Liver (tissue), 9 donors: ENCODE data around the gene MADD. TPM values are rescaled to one million over a fixed set of nuclear protein-coding genes. Genes with fewer than 3 reads are reported as not detected.
A peak's percentile ranks its signal among the peaks of the same experiment; 100 is the strongest.

Source experiments
- DNase-seq: peaks from one replicate; pipeline ENCODE4 v3.0.0-alpha.2; 2017; ENCODE audit warnings: low spot score
- H3K27ac ChIP-seq, 2 donors: one replicate each; pipeline ENCODE4 v1.7.0; 2013; ENCODE audit warnings: inconsistent platforms in 2 of 2, low read length in 2 of 2, control low read depth in 1 of 2, low read depth in 1 of 2, mild to moderate bottlenecking in 1 of 2
- H3K27me3 ChIP-seq, 4 donors: one replicate each; pipeline versions ENCODE4 v1.6.1 to v1.7.0; 2013; ENCODE audit warnings: low read length in 3 of 4, inconsistent platforms in 1 of 4, mild to moderate bottlenecking in 1 of 4, moderate library complexity in 1 of 4; ENCODE audit not compliant: control insufficient read depth in 4 of 4, insufficient read depth in 4 of 4
- H3K36me3 ChIP-seq, 4 donors: one replicate each; pipeline versions ENCODE4 v1.6.1 to v1.7.0; 2013; ENCODE audit warnings: low read length in 3 of 4, mild to moderate bottlenecking in 3 of 4, low read depth in 1 of 4, moderate library complexity in 1 of 4; ENCODE audit not compliant: control insufficient read depth in 4 of 4, insufficient read depth in 3 of 4
- H3K4me1 ChIP-seq, 4 donors: one replicate each; pipeline versions ENCODE4 v1.6.1 to v1.7.0; 2013; ENCODE audit warnings: low read length in 3 of 4, mild to moderate bottlenecking in 3 of 4, moderate library complexity in 1 of 4; ENCODE audit not compliant: control insufficient read depth in 4 of 4, insufficient read depth in 4 of 4
- H3K4me3 ChIP-seq, 3 donors: one replicate each; pipeline versions ENCODE4 v1.6.1 to v1.7.0; 2013; ENCODE audit warnings: low read length in 3 of 3, control low read depth in 1 of 3, low read depth in 1 of 3, mild to moderate bottlenecking in 1 of 3
- H3K9ac ChIP-seq, 2 donors: one replicate each; pipeline ENCODE4 v1.7.0; 2013; ENCODE audit warnings: low read length in 2 of 2, mild to moderate bottlenecking in 2 of 2, moderate library complexity in 2 of 2, control low read depth in 1 of 2, low read depth in 1 of 2
- H3K9me3 ChIP-seq, 4 donors: one replicate each; pipeline versions ENCODE4 v1.6.1 to v1.7.0; 2013; ENCODE audit warnings: low read length in 3 of 4; ENCODE audit not compliant: control insufficient read depth in 4 of 4
- ATF3 ChIP-seq: IDR thresholded peaks from 2 replicates; pipeline ENCODE4 v1.6.1; 2016; ENCODE audit warnings: antibody characterized with exemption
- CTCF ChIP-seq: fragments of 150-350 bp; IDR thresholded peaks from 2 replicates; pipeline ENCODE4 v1.5.1; 2017; ENCODE audit warnings: improper control_type of control experiment, low read depth, low read length; ENCODE audit not compliant: missing input control
- EGR1 ChIP-seq, 2 donors: IDR thresholded peaks; 2 replicates each; pipeline ENCODE4 v1.6.1; 2016 to 2018; ENCODE audit warnings: antibody characterized with exemption in 2 of 2, low read depth in 2 of 2
- FOXA1 ChIP-seq: IDR thresholded peaks from 2 replicates; pipeline ENCODE4 v1.6.1; 2016; ENCODE audit warnings: antibody characterized with exemption
- FOXA2 ChIP-seq: IDR thresholded peaks from 2 replicates; pipeline ENCODE4 v1.6.1; 2016; ENCODE audit warnings: antibody characterized with exemption
- GABPA ChIP-seq, 2 donors: IDR thresholded peaks in 1 of 2; conservative IDR thresholded peaks in 1 of 2; 2 replicates each; pipeline ENCODE4 v1.6.1; 2016; ENCODE audit warnings: antibody characterized with exemption in 2 of 2, mild to moderate bottlenecking in 1 of 2, moderate library complexity in 1 of 2
- HNF4A ChIP-seq, 2 donors: conservative IDR thresholded peaks; 2 replicates each; pipeline ENCODE4 v1.6.1; 2016; ENCODE audit warnings: antibody characterized with exemption in 2 of 2, mild to moderate bottlenecking in 2 of 2
- HNF4G ChIP-seq: IDR thresholded peaks from 2 replicates; pipeline ENCODE4 v1.6.1; 2016; ENCODE audit warnings: antibody characterized with exemption
- JUND ChIP-seq, 2 donors: IDR thresholded peaks; 2 replicates each; pipeline ENCODE4 v1.6.1; 2016; ENCODE audit warnings: antibody characterized with exemption in 2 of 2
- NR2F2 ChIP-seq: IDR thresholded peaks from 2 replicates; pipeline ENCODE4 v1.6.1; 2016; ENCODE audit warnings: antibody characterized with exemption
- RAD21 ChIP-seq, 2 donors: IDR thresholded peaks; 2 replicates each; pipeline ENCODE4 v1.6.1; 2016; ENCODE audit warnings: antibody characterized with exemption in 2 of 2, mild to moderate bottlenecking in 2 of 2
- REST ChIP-seq: IDR thresholded peaks from 2 replicates; pipeline ENCODE4 v1.6.1; 2016; ENCODE audit warnings: antibody characterized with exemption, mild to moderate bottlenecking
- RXRA ChIP-seq, 2 donors: IDR thresholded peaks; 2 replicates each; pipeline ENCODE4 v1.6.1; 2017 to 2018; ENCODE audit warnings: antibody characterized with exemption in 2 of 2, mild to moderate bottlenecking in 1 of 2
- SP1 ChIP-seq: IDR thresholded peaks from 2 replicates; pipeline ENCODE4 v1.6.1; 2018; ENCODE audit warnings: antibody characterized with exemption, mild to moderate bottlenecking
- TAF1 ChIP-seq: conservative IDR thresholded peaks from 2 replicates; pipeline ENCODE4 v1.6.1; 2016; ENCODE audit warnings: antibody characterized with exemption, mild to moderate bottlenecking
- YY1 ChIP-seq: IDR thresholded peaks from 2 replicates; pipeline ENCODE4 v1.6.1; 2016; ENCODE audit warnings: antibody characterized with exemption, mild to moderate bottlenecking
- WGBS: extraction: QIAGEN DNeasy Blood & Tissue Kit; methylation state at CpG from one replicate; pipeline ENCODE4 v1.1.7; 2013; 5-methylcytosine and 5-hydroxymethylcytosine counted together
- polyA plus RNA-seq, 2 donors: library from polyadenylated mRNA; stranded (reverse) in 1 of 2; unstranded in 1 of 2; fragments of 200-250 nt in 1 of 2; fragments of >200 nt in 1 of 2; fragmentation: Nextera tagmentation in 1 of 2; extraction: Ambion mirVana in 1 of 2; gene quantifications; one replicate each; pipeline versions ENCODE4 v1.2.1 to v1.2.3, GENCODE V29; 2013 to 2015
- total RNA-seq, 2 donors: library from RNA; depleted of rRNA; stranded (reverse); fragments of >200 nt; gene quantifications; one replicate each; pipeline ENCODE4 v1.2.3, GENCODE V29; 2014
- TF ChIP-seq, protein P1 (sequence below): IDR thresholded peaks from 2 replicates; pipeline ENCODE4 v1.6.1; 2016; ENCODE audit warnings: antibody characterized with exemption
- TF ChIP-seq, protein P2 (sequence below): IDR thresholded peaks from 2 replicates; pipeline ENCODE4 v1.6.1; 2016; ENCODE audit warnings: antibody characterized with exemption
- donor health status: healthy.
- donor health status: healthy.
- donor health status: healthy.
- donor health status: healthy.
- donor health status: healthy.

Gene MADD
- total and polyA plus RNA-seq, 4 donors = 9.9 to 20.5 (median 11.1) TPM

GRCh38 chr11:47256374-47256773 lies 13.6 kb upstream of the MADD start:
- Histone ChIP-seq H3K9me3 (no peaks in the 10 kb centered on the region), H3K4me3 (no peak overlapping the region), H3K4me1 (peaks cover 14 to 58% (median 45%) of the 10 kb centered on the region in 4 donors), H3K27ac (no peak overlapping the region), H3K9ac (no peak overlapping the region), H3K27me3 (no peaks in the 10 kb centered on the region), H3K36me3 (peaks cover 0 to 4% (median 3%) of the 10 kb centered on the region in 4 donors)
- TF ChIP-seq NR2F2 (no peak), YY1 (no peak), HNF4A (conservative IDR thresholded peaks at IDR 0.05) (no peak), JUND (IDR thresholded peaks at IDR 0.05) (no peak)
- DNase-seq = no peak
- WGBS = 64% methylated on average over 6 of the region's 6 CpGs

DNA sequence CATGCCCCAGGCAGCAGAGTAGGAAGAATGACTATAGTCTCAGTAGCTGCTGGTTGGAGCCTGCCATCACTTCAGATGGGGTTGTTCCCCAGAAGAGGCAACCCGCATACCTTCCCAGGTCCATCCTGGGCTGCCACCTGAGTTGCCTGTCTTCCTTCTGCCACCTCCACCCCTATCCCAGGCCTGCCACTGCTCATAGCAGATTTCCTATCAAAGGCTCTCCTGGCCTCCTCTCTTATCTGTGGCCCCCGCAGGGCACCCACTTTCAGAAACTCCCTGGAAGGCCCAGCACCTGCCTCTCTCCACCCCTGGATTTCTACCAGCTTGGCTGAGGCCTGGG lies 12.8 kb upstream of the MADD start:
- H3K36me3 ChIP-seq = peaks cover 0 to 8% (median 4%) of the 10 kb centered on the region in 4 donors
- no peak for DNase-seq
- no peaks in the 10 kb centered on the region for H3K9me3 ChIP-seq
- no peak overlapping the region for H3K9ac ChIP-seq
- peak overlapping the region; percentile 86 to 89 for H3K27ac ChIP-seq
- peak overlapping the region in 1 of 3 donors; percentile 53 for H3K4me3 ChIP-seq
- H3K4me1 ChIP-seq = peaks cover 14 to 58% (median 47%) of the 10 kb centered on the region in 4 donors
- WGBS = 47% methylated on average over 2 of the region's 2 CpGs
- peak; percentile 19 for TF ChIP-seq FOXA2
- no peak for TF ChIP-seq ATF3
- H3K27me3 ChIP-seq = no peaks in the 10 kb centered on the region

GRCh38 chr11:47257517-47258316 lies 12.2 kb upstream of the MADD start, which contains the start of gene NR1H3:
TSS of gene NR1H3 (plus strand) at chr11:47257996. CDS start at chr11:47259217, 1,221 bp downstream.
- peak in 1 of 2 donors; percentile 66 for TF ChIP-seq GABPA (IDR thresholded peaks at IDR 0.05 in 1 of 2, conservative IDR thresholded peaks at IDR 0.05 in 1 of 2)
- TF ChIP-seq HNF4G = peak; percentile 46
- peak; percentile 19 to 52 for TF ChIP-seq EGR1 (IDR thresholded peaks at IDR 0.05; ENCODE audit: low read depth in 2 of 2)
- TF ChIP-seq REST = no peak
- TF ChIP-seq HNF4A (conservative IDR thresholded peaks at IDR 0.05) = peak; percentile 85 to 87
- TF ChIP-seq NR2F2 = peak; percentile 71
- peak; percentile 16 for TF ChIP-seq TAF1
- TF ChIP-seq ATF3 = peak; percentile 49
- TF ChIP-seq FOXA1 = peak; percentile 39
- peak; percentile 39 for TF ChIP-seq CTCF
- TF ChIP-seq SP1 = peak; percentile 86
- TF ChIP-seq JUND (IDR thresholded peaks at IDR 0.05) = peak in 1 of 2 donors; percentile 49
- TF ChIP-seq RAD21 (IDR thresholded peaks at IDR 0.05) = peak; percentile 54 to 69
- TF ChIP-seq YY1 = peak; percentile 85
- peak; percentile 9 for TF ChIP-seq FOXA2
- TF ChIP-seq RXRA (IDR thresholded peaks at IDR 0.05) = peak; percentile 89 to 91
- TF ChIP-seq, protein P1, sequence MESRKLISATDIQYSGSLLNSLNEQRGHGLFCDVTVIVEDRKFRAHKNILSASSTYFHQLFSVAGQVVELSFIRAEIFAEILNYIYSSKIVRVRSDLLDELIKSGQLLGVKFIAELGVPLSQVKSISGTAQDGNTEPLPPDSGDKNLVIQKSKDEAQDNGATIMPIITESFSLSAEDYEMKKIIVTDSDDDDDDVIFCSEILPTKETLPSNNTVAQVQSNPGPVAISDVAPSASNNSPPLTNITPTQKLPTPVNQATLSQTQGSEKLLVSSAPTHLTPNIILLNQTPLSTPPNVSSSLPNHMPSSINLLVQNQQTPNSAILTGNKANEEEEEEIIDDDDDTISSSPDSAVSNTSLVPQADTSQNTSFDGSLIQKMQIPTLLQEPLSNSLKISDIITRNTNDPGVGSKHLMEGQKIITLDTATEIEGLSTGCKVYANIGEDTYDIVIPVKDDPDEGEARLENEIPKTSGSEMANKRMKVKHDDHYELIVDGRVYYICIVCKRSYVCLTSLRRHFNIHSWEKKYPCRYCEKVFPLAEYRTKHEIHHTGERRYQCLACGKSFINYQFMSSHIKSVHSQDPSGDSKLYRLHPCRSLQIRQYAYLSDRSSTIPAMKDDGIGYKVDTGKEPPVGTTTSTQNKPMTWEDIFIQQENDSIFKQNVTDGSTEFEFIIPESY = peak; percentile 64
- TF ChIP-seq, protein P2, sequence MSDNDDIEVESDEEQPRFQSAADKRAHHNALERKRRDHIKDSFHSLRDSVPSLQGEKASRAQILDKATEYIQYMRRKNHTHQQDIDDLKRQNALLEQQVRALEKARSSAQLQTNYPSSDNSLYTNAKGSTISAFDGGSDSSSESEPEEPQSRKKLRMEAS = peak; percentile 75
- H3K9ac ChIP-seq = peak within 1 kb of the TSS; percentile 45 to 66
- H3K4me3 ChIP-seq = peak within 1 kb of the TSS; percentile 53 to 65 (median 59)
- 7% methylated on average over 15 of the region's 15 CpGs for WGBS
- peak; percentile 65 for DNase-seq
- H3K36me3 ChIP-seq = peaks cover 0 to 8% (median 5%) of the 10 kb centered on the region in 4 donors
- no peaks in the 10 kb centered on the region for H3K27me3 ChIP-seq
- peaks cover 14 to 58% (median 47%) of the 10 kb centered on the region in 4 donors for H3K4me1 ChIP-seq
- H3K9me3 ChIP-seq = no peaks in the 10 kb centered on the region
- peak within 1 kb of the TSS; percentile 86 to 89 for H3K27ac ChIP-seq
